Endothelial cell (in vitro differentiated cells): ENCODE data around the gene CTTNBP2NL. TPM values are rescaled to one million over a fixed set of nuclear protein-coding genes. Genes with fewer than 3 reads are reported as not detected.

Experiments
- DNase-seq: peaks from one replicate; pipeline ENCODE4 v3.0.0; 2021; ENCODE audit warnings: low spot score
- H3K27ac Mint-ChIP-seq: one replicate; pipeline ENCODE4 v1.8.0; 2021; ENCODE audit warnings: mixed read lengths, inconsistent platforms; ENCODE audit not compliant: unreplicated experiment
- H3K27me3 Mint-ChIP-seq: one replicate; pipeline ENCODE4 v1.8.0; 2021; ENCODE audit warnings: mild to moderate bottlenecking, moderate library complexity, mixed read lengths, inconsistent platforms; ENCODE audit not compliant: unreplicated experiment
- H3K36me3 Mint-ChIP-seq: one replicate; pipeline ENCODE4 v1.8.0; 2021; ENCODE audit warnings: mild to moderate bottlenecking, low read depth, mixed read lengths, inconsistent platforms; ENCODE audit not compliant: unreplicated experiment
- H3K4me1 Mint-ChIP-seq: one replicate; pipeline ENCODE4 v1.8.0; 2021; ENCODE audit warnings: mild to moderate bottlenecking, mixed read lengths, inconsistent platforms; ENCODE audit not compliant: unreplicated experiment
- H3K4me3 Mint-ChIP-seq: one replicate; pipeline ENCODE4 v1.8.0; 2021; ENCODE audit warnings: mild to moderate bottlenecking, mixed read lengths, inconsistent platforms; ENCODE audit not compliant: unreplicated experiment
- H3K9me3 Mint-ChIP-seq: one replicate; pipeline ENCODE4 v1.8.0; 2021; ENCODE audit warnings: mixed read lengths, inconsistent platforms; ENCODE audit not compliant: unreplicated experiment
- CTCF ChIP-seq: fragments of 200-600 bp; sonication (generic); IDR thresholded peaks from one replicate; pipeline ENCODE4 v1.5.0; 2021; ENCODE audit warnings: antibody characterized with exemption; ENCODE audit not compliant: unreplicated experiment
- microRNA-seq: library from miRNA; unstranded; fragments of <30 nt; microRNA quantifications from one replicate; pipeline ENCODE4, GENCODE V29; 2020; ENCODE audit not compliant: unreplicated experiment
- total RNA-seq: library from RNA; stranded (reverse); fragmentation: NEBNext Ultra II Directional; extraction: Animal tissue kit (Norgen Biotek cat#: 25700); gene quantifications from one replicate; pipeline ENCODE4 v1.2.1, GENCODE V29; 2021; ENCODE audit not compliant: unreplicated experiment

CTTNBP2NL gene
- total RNA-seq, 1 donor from 2014 or later: 84.0 TPM

- Mint-ChIP-seq H3K27ac (no peak overlapping the region), H3K4me1 (peaks cover 27% of the 10 kb centered on the region), H3K36me3 (peaks cover 5% of the 10 kb centered on the region), H3K4me3 (peak overlapping the region; percentile 51), H3K9me3 (no peaks in the 10 kb centered on the region), H3K27me3 (peaks cover 23% of the 10 kb centered on the region)
- no peak for TF ChIP-seq CTCF
- no peak for DNase-seq
Measured at GRCh38 chr1:112509660-112510178, 113.7 kb downstream of the CTTNBP2NL start.

- Mint-ChIP-seq H3K4me3 (peak overlapping the region; percentile 22), H3K27ac (no peak overlapping the region), H3K27me3 (peaks cover 19% of the 10 kb centered on the region), H3K4me1 (peaks cover 28% of the 10 kb centered on the region), H3K36me3 (peaks cover 5% of the 10 kb centered on the region), H3K9me3 (no peaks in the 10 kb centered on the region)
- DNase-seq: no peak
- no peak for TF ChIP-seq CTCF
Measured at GRCh38 chr1:112510340-112510739, 114.3 kb downstream of the CTTNBP2NL start.

Small RNA genes within 50 kb of the gene (microRNA-seq; reads per million reads assigned to microRNA genes)
- not detected for gene MIR4256

Other genes with a start within 250 kb of the CTTNBP2NL start
- 1.3 TPM for gene WNT2B, start 112.8 kb downstream of the CTTNBP2NL start, total RNA-seq
- 14.3 TPM for gene ST7L, start 222.9 kb downstream of the CTTNBP2NL start, total RNA-seq
- 137 TPM for gene CAPZA1, start 223.6 kb downstream of the CTTNBP2NL start, total RNA-seq